ENCODE measurements around the gene AGAP1.

DNA sequence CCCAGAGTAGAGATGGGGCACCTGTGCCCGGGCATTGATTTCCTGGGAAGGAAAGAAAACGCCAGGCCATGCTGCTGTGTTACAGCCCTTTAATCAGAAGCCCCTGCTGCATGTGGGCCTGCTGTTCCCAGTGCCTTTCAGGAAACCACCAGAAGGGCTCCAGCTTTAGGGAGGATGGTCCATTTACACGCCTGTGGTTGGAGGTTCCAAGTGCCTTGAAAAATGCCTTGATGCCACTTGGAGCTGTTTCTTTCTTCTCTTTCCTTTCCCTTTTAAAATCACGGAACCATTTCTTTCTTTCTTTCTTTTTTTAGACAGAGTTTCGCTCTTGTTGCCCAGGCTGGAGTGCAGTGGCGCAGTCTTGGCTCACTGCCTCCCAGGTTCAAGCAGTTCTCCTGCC is 60.5 kb downstream of the AGAP1 start:
- no peak for TF ChIP-seq POLR2A (IDR thresholded peaks at IDR 0.05)
- TF ChIP-seq, protein P1, sequence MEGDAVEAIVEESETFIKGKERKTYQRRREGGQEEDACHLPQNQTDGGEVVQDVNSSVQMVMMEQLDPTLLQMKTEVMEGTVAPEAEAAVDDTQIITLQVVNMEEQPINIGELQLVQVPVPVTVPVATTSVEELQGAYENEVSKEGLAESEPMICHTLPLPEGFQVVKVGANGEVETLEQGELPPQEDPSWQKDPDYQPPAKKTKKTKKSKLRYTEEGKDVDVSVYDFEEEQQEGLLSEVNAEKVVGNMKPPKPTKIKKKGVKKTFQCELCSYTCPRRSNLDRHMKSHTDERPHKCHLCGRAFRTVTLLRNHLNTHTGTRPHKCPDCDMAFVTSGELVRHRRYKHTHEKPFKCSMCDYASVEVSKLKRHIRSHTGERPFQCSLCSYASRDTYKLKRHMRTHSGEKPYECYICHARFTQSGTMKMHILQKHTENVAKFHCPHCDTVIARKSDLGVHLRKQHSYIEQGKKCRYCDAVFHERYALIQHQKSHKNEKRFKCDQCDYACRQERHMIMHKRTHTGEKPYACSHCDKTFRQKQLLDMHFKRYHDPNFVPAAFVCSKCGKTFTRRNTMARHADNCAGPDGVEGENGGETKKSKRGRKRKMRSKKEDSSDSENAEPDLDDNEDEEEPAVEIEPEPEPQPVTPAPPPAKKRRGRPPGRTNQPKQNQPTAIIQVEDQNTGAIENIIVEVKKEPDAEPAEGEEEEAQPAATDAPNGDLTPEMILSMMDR (IDR thresholded peaks at IDR 0.05), result no peak
